ENCODE results near the gene PRH2.

DNA sequence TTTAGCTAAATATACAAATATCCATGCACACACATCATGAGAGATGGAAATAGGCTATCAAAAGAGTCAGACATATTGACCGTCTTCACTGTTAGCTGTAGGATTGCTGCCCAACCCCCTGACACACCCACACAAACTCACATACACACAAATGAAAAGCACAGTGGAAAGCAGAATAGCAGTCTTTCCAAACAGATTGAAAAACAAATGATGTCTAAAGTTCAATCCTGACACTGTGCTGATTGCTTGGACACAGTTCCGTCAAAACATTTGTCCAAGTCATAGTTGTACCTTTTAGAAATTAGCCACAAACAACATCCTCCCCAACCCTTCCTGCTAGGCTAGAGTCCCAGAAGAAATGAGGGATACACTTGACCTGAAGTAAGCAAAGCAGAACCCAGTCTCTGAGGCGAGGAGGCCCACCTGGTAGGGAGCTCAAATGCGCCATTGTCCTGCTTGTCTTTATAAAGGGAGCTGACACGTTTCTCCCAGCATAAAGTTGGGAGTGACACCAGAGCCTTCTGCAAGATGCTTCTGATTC, at the start of gene PRH2:
- no peak for TF ChIP-seq EZH2 (IDR thresholded peaks at IDR 0.05)
- TF ChIP-seq POLR2AphosphoS5 (IDR thresholded peaks at IDR 0.05; ENCODE audit: borderline replicate concordance, low read depth, low read length): no peak

All from SK-N-MC (cell line).